ENCODE results near the gene PKHD1. TPM values are rescaled to one million over a fixed set of nuclear protein-coding genes. Genes with fewer than 3 reads are reported as not detected.

PKHD1 gene
- total RNA-seq, 1 donor from 2014 or later, result 0.16 TPM

DNA sequence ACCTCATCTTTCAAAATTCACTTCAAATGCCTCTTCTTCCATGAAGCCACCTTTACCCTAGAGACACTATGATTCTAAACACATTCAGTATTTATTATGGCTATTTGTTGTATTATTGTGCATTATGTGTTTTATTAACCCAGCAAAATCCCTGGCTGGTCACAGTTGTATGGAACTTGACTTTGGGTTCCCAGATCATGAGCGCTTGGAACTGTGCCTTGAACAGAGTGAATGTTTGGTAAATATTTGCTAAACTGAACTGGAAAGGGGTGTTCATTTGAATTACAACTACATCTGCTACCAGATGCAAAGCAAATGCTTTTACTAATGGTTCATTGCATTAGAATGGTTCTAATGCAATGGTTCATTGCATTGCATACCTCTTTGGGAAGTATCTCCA is 259.8 kb downstream of the PKHD1 start:
- H3K27me3 Mint-ChIP-seq (ENCODE audit: low read depth), result no peaks in the 10 kb centered on the region
- DNase-seq (ENCODE audit: low read depth, low spot score), result no peak
- peaks cover 10% of the 10 kb centered on the region for H3K4me1 Mint-ChIP-seq
- no peaks in the 10 kb centered on the region for H3K9me3 Mint-ChIP-seq
- no peaks in the 10 kb centered on the region for H3K36me3 Mint-ChIP-seq (ENCODE audit: low read depth)
- TF ChIP-seq, protein P1, sequence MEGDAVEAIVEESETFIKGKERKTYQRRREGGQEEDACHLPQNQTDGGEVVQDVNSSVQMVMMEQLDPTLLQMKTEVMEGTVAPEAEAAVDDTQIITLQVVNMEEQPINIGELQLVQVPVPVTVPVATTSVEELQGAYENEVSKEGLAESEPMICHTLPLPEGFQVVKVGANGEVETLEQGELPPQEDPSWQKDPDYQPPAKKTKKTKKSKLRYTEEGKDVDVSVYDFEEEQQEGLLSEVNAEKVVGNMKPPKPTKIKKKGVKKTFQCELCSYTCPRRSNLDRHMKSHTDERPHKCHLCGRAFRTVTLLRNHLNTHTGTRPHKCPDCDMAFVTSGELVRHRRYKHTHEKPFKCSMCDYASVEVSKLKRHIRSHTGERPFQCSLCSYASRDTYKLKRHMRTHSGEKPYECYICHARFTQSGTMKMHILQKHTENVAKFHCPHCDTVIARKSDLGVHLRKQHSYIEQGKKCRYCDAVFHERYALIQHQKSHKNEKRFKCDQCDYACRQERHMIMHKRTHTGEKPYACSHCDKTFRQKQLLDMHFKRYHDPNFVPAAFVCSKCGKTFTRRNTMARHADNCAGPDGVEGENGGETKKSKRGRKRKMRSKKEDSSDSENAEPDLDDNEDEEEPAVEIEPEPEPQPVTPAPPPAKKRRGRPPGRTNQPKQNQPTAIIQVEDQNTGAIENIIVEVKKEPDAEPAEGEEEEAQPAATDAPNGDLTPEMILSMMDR (conservative IDR thresholded peaks at IDR 0.05), result no peak
- H3K27ac Mint-ChIP-seq (ENCODE audit: unreplicated experiment), result no peak overlapping the region
- H3K4me3 Mint-ChIP-seq, result no peak overlapping the region

DNA sequence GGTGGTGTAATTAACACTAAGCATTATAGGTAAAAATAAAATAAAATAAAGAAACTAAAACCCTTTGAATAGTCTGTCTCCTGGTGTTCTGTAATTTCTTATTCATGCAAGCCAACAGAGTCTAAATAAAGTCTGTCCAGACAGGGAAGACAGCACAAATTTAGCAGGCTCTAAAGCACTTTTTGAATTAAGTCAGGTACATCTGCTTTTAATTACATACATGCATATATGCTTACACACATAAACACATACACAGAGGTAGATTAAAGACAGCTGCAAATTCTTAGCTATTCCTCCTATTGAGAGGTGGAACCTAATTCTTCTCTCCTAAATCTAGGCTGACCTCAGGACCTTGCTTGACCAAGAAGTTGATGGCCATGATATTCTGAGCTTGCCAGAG is 262.5 kb downstream of the PKHD1 start:
- Mint-ChIP-seq H3K4me1 (peaks cover 10% of the 10 kb centered on the region), H3K4me3 (no peak overlapping the region), H3K36me3 (ENCODE audit: low read depth) (no peaks in the 10 kb centered on the region), H3K27ac (ENCODE audit: unreplicated experiment) (no peak overlapping the region), H3K27me3 (ENCODE audit: low read depth) (no peaks in the 10 kb centered on the region), H3K9me3 (no peaks in the 10 kb centered on the region)
- no peak for DNase-seq (ENCODE audit: low read depth, low spot score)
- TF ChIP-seq, protein P1 (conservative IDR thresholded peaks at IDR 0.05), result no peak

DNA sequence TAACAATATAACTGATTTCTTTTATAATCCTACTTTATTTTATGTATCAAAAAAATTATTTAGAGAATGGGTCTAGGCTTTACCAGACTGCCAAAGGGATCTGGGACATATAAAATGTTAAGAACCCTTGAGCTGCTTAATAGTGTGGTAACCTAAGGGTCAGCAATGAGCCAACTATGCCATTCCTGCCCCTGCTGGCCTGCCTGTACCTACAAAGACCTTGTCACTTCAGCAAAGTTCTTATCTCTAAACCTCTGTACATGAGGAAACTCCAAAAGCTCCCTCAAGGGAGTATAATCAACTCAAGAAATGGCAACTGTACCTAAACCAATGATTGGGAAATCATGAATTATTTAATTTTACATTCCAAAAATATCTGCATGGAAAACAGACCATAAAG is 266.9 kb downstream of the PKHD1 start:
- no peak overlapping the region for H3K4me3 Mint-ChIP-seq
- peaks cover 20% of the 10 kb centered on the region for H3K4me1 Mint-ChIP-seq
- no peaks in the 10 kb centered on the region for H3K36me3 Mint-ChIP-seq (ENCODE audit: low read depth)
- DNase-seq (ENCODE audit: low read depth, low spot score), result no peak
- TF ChIP-seq, protein P1 (conservative IDR thresholded peaks at IDR 0.05), result no peak
- H3K27me3 Mint-ChIP-seq (ENCODE audit: low read depth), result no peaks in the 10 kb centered on the region
- no peak overlapping the region for H3K27ac Mint-ChIP-seq (ENCODE audit: unreplicated experiment)
- no peaks in the 10 kb centered on the region for H3K9me3 Mint-ChIP-seq

DNA sequence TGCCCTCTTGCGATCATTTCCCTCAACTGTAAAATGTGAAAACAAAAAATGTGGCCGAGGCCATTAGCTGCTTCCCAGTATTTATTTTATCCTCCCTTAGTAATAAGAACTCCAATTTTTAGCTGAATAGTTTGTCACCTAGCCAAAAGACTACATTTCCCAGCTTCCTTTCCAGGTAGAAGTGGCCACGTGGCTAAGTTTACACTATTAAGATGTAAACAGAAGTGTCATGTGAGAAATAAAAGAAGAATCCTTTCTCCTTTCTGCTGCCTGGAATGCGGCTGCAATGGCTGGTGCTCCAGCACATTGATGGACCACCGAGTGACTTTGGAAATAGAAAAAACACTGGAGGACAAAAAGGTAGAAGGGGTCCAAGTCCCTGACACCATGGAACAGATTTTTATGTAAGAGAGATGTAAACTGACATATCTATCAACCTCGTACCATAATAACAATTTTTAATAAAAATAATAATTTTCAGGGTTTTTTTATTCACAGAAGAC is 268.8 kb downstream of the PKHD1 start:
- DNase-seq (ENCODE audit: low read depth, low spot score), result no peak
- Mint-ChIP-seq H3K36me3 (ENCODE audit: low read depth) (no peaks in the 10 kb centered on the region), H3K27me3 (ENCODE audit: low read depth) (no peaks in the 10 kb centered on the region), H3K4me3 (no peak overlapping the region), H3K27ac (ENCODE audit: unreplicated experiment) (no peak overlapping the region), H3K9me3 (no peaks in the 10 kb centered on the region), H3K4me1 (peaks cover 25% of the 10 kb centered on the region)
- TF ChIP-seq, protein P1 (conservative IDR thresholded peaks at IDR 0.05), result no peak

DNA sequence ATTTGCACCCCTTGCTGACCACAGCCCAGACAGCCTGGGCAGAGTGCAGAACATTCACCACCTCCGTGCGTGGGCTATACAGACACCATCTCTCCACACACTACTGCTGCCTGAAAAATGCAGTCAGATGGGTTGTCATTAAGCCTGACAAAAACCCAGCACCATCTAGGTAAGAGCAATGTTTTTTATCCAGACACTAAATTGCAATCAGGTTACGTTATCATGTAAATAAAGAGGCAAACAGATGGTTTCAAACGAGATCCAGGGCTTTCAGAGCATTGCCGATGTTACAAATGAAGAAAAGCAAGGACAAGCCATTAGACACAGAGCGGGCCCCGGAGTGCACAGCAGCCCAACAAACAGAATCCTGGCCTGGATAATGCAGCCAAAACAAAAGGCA is 269.6 kb downstream of the PKHD1 start:
- Mint-ChIP-seq H3K4me1 (peaks cover 25% of the 10 kb centered on the region), H3K27ac (ENCODE audit: unreplicated experiment) (no peak overlapping the region), H3K4me3 (no peak overlapping the region), H3K36me3 (ENCODE audit: low read depth) (no peaks in the 10 kb centered on the region), H3K27me3 (ENCODE audit: low read depth) (no peaks in the 10 kb centered on the region), H3K9me3 (no peaks in the 10 kb centered on the region)
- TF ChIP-seq, protein P1 (conservative IDR thresholded peaks at IDR 0.05), result no peak
- no peak for DNase-seq (ENCODE audit: low read depth, low spot score)

DNA sequence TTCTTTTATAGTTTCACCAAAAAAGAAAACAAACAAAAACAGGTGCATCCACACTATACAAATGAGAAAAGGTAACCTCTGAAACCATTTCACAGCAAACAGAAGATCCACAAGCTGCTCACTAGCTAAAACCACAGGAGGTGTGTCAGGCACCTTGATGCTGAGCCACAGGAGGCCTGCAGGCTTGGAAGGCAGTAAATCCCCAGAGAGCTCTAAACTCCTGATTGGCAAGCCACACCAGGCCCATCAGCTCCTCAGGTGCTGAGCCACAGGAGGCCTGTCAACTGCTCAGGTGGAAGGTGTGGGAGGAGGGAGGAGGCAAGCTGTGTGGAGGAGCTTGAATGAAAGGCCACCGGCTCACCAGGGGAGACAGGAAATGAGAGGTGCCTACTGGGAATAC is 273.0 kb downstream of the PKHD1 start:
- no peak overlapping the region for H3K4me3 Mint-ChIP-seq
- H3K9me3 Mint-ChIP-seq, result peaks cover 3% of the 10 kb centered on the region
- peaks cover 25% of the 10 kb centered on the region for H3K4me1 Mint-ChIP-seq
- H3K27ac Mint-ChIP-seq (ENCODE audit: unreplicated experiment), result no peak overlapping the region
- peaks cover 6% of the 10 kb centered on the region for H3K36me3 Mint-ChIP-seq (ENCODE audit: low read depth)
- TF ChIP-seq, protein P1 (conservative IDR thresholded peaks at IDR 0.05), result no peak
- no peaks in the 10 kb centered on the region for H3K27me3 Mint-ChIP-seq (ENCODE audit: low read depth)
- no peak for DNase-seq (ENCODE audit: low read depth, low spot score)

All from neural crest cell (in vitro differentiated cells).